ENCODE results near the gene TBC1D22A.
"Not testable (repeated sequence)": the region's sequence is repeated elsewhere in the genome, so short reads cannot be mapped to it uniquely, and the experiment has no call there.

DNA sequence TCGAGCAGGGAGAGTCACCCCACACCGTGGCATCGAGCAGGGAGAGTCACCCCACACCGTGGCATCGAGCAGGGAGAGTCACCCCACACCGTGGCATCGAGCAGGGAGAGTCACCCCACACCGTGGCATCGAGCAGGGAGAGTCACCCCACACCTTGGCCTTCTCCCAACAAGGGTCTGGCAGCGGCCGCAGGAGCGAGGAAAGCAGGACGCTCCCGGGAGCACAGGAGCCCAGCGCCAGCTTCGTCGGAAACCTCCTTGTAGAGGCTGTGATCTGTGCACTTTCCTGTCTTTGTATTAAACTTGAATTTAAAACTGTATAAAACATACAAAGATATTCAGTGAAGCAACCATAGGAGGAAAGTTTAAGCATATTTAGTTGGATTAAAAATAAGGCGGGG is 355.0 kb downstream of the TBC1D22A start:
- TF ChIP-seq POLR2A (IDR thresholded peaks at IDR 0.05; ENCODE audit: low read length); GATA1 (IDR thresholded peaks at IDR 0.05; ENCODE audit: low read depth, low read length): not testable (repeated sequence)
